HUES64 (cell line): ENCODE data around the gene CDC42EP5.
A peak's percentile ranks its signal among the peaks of the same experiment; 100 is the strongest.
"Not testable (repeated sequence)": the region's sequence is repeated elsewhere in the genome, so short reads cannot be mapped to it uniquely, and the experiment has no call there.

ENCODE experiments used
- H3K27ac ChIP-seq: 2 replicates; pipeline ENCODE4 v1.7.0; 2013; ENCODE audit warnings: low read depth, low read length, inconsistent platforms
- H3K27me3 ChIP-seq: 2 replicates; pipeline ENCODE4 v1.6.1; 2013; ENCODE audit warnings: mild to moderate bottlenecking, low read length; ENCODE audit not compliant: insufficient read depth
- H3K36me3 ChIP-seq: 2 replicates; pipeline ENCODE4 v1.6.1; 2013; ENCODE audit warnings: mild to moderate bottlenecking, low read length; ENCODE audit not compliant: insufficient read depth
- H3K4me1 ChIP-seq: 2 replicates; pipeline ENCODE4 v1.6.1; 2013; ENCODE audit warnings: mild to moderate bottlenecking, low read length, moderate library complexity; ENCODE audit not compliant: insufficient read depth
- H3K4me3 ChIP-seq: 2 replicates; pipeline ENCODE4 v1.5.1; 2013; ENCODE audit warnings: mild to moderate bottlenecking, low read length, moderate library complexity
- H3K9ac ChIP-seq: 2 replicates; pipeline ENCODE4 v1.6.1; 2013; ENCODE audit warnings: mild to moderate bottlenecking, low read depth, low read length
- H3K9me3 ChIP-seq: 2 replicates; pipeline ENCODE4 v1.6.1; 2013; ENCODE audit warnings: low read depth, low read length; ENCODE audit not compliant: insufficient read depth
- WGBS: fragments of 150-250, 120-280 bp; methylation state at CpG from one replicate; pipeline ENCODE4 v1.1.7; 2013; ENCODE audit warnings: missing lambda C conversion rate; 5-methylcytosine and 5-hydroxymethylcytosine counted together

CDC42EP5 gene

DNA sequence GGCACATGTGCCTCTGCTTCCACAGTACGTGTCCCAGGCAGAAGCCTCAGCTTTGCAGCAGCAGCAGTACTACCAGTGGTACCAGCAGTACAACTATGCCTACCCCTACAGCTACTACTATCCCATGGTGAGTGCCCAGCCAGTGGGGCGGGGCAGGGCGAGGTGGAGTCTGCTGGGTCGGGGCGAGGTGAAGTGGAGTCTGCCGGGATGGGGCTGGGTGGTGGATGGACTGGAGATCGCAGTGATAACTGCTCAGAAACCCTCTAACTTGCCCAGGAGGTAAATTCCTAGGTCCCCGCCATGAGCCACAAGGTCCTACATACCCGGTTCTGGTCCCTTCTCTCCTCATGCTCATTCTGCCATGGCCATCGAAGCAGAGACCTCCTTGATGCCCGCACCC is 20.5 kb downstream of the CDC42EP5 start:
- no peak overlapping the region for H3K4me3 ChIP-seq
- H3K4me1 ChIP-seq: peaks cover 4% of the 10 kb centered on the region; the same call in 1 of the 2 replicates
- peaks cover 69% of the 10 kb centered on the region for H3K36me3 ChIP-seq
- H3K9me3 ChIP-seq: no peaks in the 10 kb centered on the region
- H3K27ac ChIP-seq: no peak overlapping the region
- no peak overlapping the region for H3K9ac ChIP-seq
- 97% methylated on average over 11 of the region's 11 CpGs for WGBS
- H3K27me3 ChIP-seq: no peaks in the 10 kb centered on the region

- Histone ChIP-seq H3K4me3 (no peak overlapping the region), H3K27me3 (no peaks in the 10 kb centered on the region), H3K27ac (no peak overlapping the region), H3K9me3 (no peaks in the 10 kb centered on the region), H3K36me3 (peaks cover 63% of the 10 kb centered on the region), H3K4me1 (peaks cover 4% of the 10 kb centered on the region; the same call in 1 of the 2 replicates), H3K9ac (no peak overlapping the region)
- WGBS: 96% methylated on average over 11 of the region's 11 CpGs
Measured at GRCh38 chr19:54451997-54452396, 21.1 kb downstream of the CDC42EP5 start.

DNA sequence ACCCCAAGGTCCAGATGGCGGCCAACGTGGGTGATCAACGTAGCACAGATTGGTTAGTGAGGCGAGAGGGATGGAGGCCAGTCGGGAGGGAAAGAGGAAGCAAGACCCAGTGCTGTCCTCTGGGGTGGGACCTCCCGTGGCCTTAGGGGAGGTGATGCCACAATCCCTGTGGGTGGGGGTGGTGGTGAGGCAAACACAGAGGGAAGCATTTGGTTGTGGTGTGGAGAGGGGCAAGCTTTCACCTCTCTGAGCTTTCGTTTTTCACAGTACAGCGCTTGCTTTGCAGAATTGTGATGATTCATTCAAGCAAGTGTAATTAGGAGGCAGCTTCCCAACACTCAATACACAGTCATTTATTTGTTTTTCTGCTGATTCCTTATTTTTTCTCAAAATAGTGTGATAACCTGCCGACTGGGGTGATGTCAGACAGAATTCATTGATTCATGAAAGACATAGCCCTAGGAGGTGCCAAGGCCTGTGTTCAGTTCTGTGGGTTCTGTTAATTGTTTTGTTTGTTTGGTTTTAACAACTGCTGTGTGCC is 21.7 kb downstream of the CDC42EP5 start:
- Histone ChIP-seq H3K36me3 (peaks cover 57% of the 10 kb centered on the region), H3K9ac (no peak overlapping the region), H3K9me3 (no peaks in the 10 kb centered on the region), H3K4me1 (peaks cover 4% of the 10 kb centered on the region; the same call in 1 of the 2 replicates), H3K27me3 (no peaks in the 10 kb centered on the region), H3K27ac (no peak overlapping the region), H3K4me3 (no peak overlapping the region)
- 95% methylated on average over 9 of the region's 9 CpGs for WGBS

- H3K27ac ChIP-seq: peak overlapping the region; percentile 91
- no peaks in the 10 kb centered on the region for H3K27me3 ChIP-seq
- H3K36me3 ChIP-seq: peaks cover 52% of the 10 kb centered on the region
- under 1% methylated on average over 21 of the region's 21 CpGs for WGBS
- peak overlapping the region; percentile 91 for H3K4me3 ChIP-seq
- H3K4me1 ChIP-seq: peaks cover 4% of the 10 kb centered on the region; the same call in 1 of the 2 replicates
- peak overlapping the region; percentile 91 for H3K9ac ChIP-seq
- no peaks in the 10 kb centered on the region for H3K9me3 ChIP-seq
Measured at GRCh38 chr19:54449701-54450069, 23.4 kb downstream of the CDC42EP5 start.

- no peaks in the 10 kb centered on the region for H3K27me3 ChIP-seq
- peaks cover 4% of the 10 kb centered on the region; the same call in 1 of the 2 replicates for H3K4me1 ChIP-seq
- H3K36me3 ChIP-seq: peaks cover 50% of the 10 kb centered on the region
- under 1% methylated on average over 96 of the region's 96 CpGs for WGBS
- peak within 1 kb of the TSS; percentile 91 for H3K4me3 ChIP-seq
- H3K9me3 ChIP-seq: no peaks in the 10 kb centered on the region
- H3K27ac ChIP-seq: peak within 1 kb of the TSS; percentile 91
- peak within 1 kb of the TSS; percentile 91 for H3K9ac ChIP-seq
Measured at GRCh38 chr19:54448774-54449700, 24.1 kb downstream of the CDC42EP5 start, which contains the start of gene LENG8. TSS of gene LENG8 (plus strand) at chr19:54449199. CDS start at chr19:54451345, 2,146 bp downstream.

- Histone ChIP-seq H3K9ac (peak overlapping the region; percentile 91), H3K27me3 (no peaks in the 10 kb centered on the region), H3K36me3 (peaks cover 44% of the 10 kb centered on the region), H3K4me1 (peaks cover 4% of the 10 kb centered on the region; the same call in 1 of the 2 replicates), H3K4me3 (peak overlapping the region; percentile 91), H3K9me3 (no peaks in the 10 kb centered on the region), H3K27ac (peak overlapping the region; percentile 91; the same call in 1 of the 2 replicates)
- WGBS: 2% methylated on average over 33 of the region's 34 CpGs
Measured at GRCh38 chr19:54448040-54448773, 24.9 kb downstream of the CDC42EP5 start.

- H3K4me3 ChIP-seq, H3K9ac ChIP-seq, H3K27me3 ChIP-seq, H3K9me3 ChIP-seq, H3K4me1 ChIP-seq, H3K27ac ChIP-seq: not testable (repeated sequence)
- 96% methylated on average over 15 of the region's 15 CpGs for WGBS
- peaks cover 29% of the 10 kb centered on the region for H3K36me3 ChIP-seq
Measured at GRCh38 chr19:54446349-54446748, 26.7 kb downstream of the CDC42EP5 start.

DNA sequence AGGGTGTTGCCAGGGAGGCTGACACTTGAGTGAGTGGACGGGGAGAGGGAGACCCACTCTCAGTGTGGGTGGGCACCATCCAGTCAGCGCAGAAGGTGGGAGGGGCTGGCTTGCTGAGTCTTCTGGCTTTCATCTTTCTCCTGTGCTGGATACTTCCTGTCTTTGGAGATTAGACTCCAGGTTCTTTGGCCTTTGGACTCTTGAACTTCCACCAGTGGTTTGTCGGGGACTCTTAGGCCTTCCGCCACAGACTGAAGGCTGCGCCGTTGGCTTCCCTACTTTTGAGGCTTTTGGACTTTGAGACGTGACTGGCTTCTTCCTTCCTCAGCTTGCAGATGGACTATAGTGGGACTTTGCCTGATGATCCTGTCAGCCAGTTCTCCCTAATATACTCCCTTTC is 28.4 kb downstream of the CDC42EP5 start:
- no peaks in the 10 kb centered on the region for H3K9me3 ChIP-seq
- WGBS: 93% methylated on average over 7 of the region's 7 CpGs
- H3K9ac ChIP-seq: no peak overlapping the region
- peaks cover 22% of the 10 kb centered on the region for H3K36me3 ChIP-seq
- H3K4me1 ChIP-seq: no peaks in the 10 kb centered on the region
- no peaks in the 10 kb centered on the region for H3K27me3 ChIP-seq
- H3K4me3 ChIP-seq: no peak overlapping the region
- no peak overlapping the region for H3K27ac ChIP-seq

DNA sequence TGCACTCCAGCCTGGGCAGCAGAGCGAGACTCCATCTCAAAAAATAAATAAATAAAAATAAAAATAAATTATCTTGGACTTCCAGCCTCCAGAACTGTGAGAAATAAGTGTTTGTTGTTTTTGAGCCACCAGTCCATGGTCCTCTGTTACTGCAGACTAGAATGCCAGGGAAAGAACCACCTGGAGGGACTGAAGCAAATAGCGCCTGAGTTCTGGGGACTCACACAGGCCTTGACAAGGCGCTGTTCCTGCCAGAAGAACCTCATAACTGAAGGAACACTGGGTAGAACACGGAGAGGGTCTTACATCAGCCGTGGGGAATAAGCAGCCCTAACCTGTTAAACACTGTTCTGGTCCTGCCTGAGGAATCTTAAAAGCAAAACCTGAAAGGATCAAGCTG is 32.5 kb downstream of the CDC42EP5 start:
- H3K4me1 ChIP-seq: peaks cover 10% of the 10 kb centered on the region
- H3K9me3 ChIP-seq: no peaks in the 10 kb centered on the region
- no peaks in the 10 kb centered on the region for H3K27me3 ChIP-seq
- H3K9ac ChIP-seq: no peak overlapping the region
- no peak overlapping the region for H3K4me3 ChIP-seq
- peaks cover 18% of the 10 kb centered on the region for H3K36me3 ChIP-seq
- WGBS: 93% methylated on average over 4 of the region's 5 CpGs
- no peak overlapping the region for H3K27ac ChIP-seq

DNA sequence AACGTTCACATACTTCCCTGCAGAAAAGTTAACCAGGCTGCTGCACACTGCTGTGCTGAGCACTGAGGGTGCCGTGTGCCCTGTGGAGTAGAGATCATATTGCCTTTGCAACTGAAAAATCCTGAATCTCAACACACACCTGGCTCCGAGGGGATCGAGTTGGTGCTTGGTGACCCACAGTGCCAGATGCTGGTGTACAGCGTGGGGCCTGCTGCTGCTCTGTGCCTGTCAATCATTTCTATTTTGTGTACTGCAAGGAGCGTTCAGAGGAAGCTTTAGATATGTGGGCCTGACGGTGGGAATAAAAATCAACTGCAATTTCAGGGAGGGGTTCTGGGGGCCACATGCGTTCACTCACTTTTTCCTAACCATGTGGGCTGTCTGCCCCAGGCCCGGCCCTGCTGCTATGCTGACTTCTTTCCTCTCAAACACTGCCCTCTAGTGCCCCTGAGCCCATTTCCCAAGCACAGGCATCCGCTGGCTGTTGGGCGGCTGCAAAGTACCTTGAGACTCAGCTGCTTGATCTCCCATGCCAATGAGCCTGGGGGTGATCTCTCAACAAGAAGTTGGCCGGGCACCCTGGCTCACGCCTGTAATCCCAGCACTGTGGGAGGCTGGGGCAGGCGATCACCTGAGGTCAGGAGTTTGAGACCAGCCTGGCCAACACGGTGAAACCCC is 33.8 kb downstream of the CDC42EP5 start:
- 58% methylated on average over 15 of the region's 15 CpGs for WGBS
- no peak overlapping the region for H3K27ac ChIP-seq
- peaks cover 8% of the 10 kb centered on the region; the same call in 1 of the 2 replicates for H3K36me3 ChIP-seq
- H3K4me3 ChIP-seq: no peak overlapping the region
- H3K9me3 ChIP-seq: no peaks in the 10 kb centered on the region
- H3K9ac ChIP-seq: no peak overlapping the region
- H3K4me1 ChIP-seq: peaks cover 10% of the 10 kb centered on the region
- H3K27me3 ChIP-seq: no peaks in the 10 kb centered on the region
